Right lung (tissue), 5 donors: Measurements from ENCODE around the gene NDUFAF8. TPM values are rescaled to one million over a fixed set of nuclear protein-coding genes. Genes with fewer than 3 reads are reported as not detected.

Source experiments
- DNase-seq, 2 donors: peaks; one replicate each; pipeline ENCODE4 v3.0.0-alpha.2; 2013
- polyA plus RNA-seq, 5 donors: library from polyadenylated mRNA; unstranded; fragments of 120-200 nt; gene quantifications; one replicate each; pipeline versions ENCODE4 v1.2.1 to v1.2.3, GENCODE V29; 2013; ENCODE audit warnings: inconsistent platforms in 1 of 5, low replicate concordance in 1 of 5; ENCODE audit not compliant: insufficient read length in 5 of 5, insufficient read depth in 1 of 5

Gene NDUFAF8
- polyA plus RNA-seq, 5 donors: 37.7 to 56.8 (median 41.3) TPM

DNA sequence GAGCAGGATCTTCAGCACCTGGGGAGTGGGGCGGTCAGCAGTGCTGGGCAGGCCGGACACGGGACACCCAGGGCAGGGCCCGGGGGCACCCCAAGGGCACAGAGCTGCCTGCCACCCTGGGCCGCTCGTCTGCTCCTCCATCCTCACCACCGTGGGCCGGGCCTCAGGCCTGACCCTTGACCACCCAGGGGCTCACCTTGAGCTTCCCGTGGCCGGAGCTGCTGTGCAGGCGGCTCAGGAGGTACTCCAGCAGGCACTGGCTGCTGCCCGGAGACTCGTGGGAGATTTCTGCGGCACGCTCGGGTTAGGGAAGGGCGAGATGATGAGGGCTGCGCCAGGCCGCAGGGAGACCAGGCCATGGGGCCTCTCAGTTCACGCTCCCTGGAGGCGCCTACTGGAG, 2.3 kb upstream of the NDUFAF8 start:
- DNase-seq: no peak

DNA sequence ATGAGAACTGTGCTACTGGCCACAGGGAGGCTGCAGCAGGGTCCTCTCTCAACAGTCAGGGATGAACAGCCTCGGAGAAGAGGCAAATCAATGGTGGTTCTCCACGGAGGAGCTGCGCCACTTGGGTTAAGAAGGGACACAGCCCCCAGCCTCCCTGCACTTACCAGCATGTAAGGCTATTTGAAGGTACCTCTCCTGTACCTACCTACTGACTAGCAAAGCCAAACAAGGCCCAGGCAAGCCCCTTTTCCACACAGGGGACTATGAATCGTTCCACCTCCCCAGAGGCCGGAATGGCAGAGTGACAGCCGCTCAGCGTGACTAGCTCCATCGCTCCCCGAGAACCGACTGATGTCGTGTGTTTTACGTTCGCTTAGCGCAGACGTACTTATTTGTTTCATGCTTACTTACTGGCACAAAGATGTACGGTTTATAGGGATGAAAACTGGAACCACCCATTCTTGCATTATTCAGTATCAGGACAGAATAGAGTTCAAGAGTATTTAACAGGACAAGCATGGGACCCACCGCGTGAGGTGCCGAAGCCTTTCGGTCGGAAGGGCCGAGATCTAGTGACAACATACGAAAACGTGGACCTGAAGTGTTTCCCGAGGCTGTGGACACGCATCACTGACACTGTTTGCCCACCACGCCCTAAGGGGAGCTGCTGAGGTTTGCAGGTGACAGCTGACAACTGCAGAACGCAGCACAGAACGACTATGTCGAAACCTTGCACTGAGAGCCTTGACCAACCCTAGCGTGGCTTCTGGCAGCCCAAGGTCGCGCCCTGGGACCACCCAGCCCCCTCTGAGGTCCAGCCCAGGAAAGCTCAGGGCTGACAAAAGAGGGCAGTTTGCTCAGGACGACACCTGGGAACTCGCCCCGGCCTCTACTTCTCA, 1.3 kb upstream of the NDUFAF8 start:
- DNase-seq: no peak

DNA sequence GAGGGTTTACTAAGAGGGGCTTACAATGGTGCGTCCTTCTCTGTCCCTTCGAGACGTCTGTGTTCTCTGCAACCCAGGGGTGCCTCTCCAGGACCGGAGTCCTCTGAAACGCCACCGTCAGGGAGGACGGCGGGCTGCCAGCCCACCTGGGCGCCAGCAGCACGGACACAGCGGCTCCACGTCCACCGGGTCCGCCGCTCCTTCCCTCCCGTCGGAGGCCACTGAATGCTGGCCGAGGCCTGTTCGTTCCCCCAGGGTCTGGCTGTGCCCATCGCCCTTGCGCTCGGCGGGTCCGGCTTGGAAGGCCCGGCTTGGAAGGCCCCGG, 666 bp upstream of the NDUFAF8 start:
- no peak for DNase-seq

DNA sequence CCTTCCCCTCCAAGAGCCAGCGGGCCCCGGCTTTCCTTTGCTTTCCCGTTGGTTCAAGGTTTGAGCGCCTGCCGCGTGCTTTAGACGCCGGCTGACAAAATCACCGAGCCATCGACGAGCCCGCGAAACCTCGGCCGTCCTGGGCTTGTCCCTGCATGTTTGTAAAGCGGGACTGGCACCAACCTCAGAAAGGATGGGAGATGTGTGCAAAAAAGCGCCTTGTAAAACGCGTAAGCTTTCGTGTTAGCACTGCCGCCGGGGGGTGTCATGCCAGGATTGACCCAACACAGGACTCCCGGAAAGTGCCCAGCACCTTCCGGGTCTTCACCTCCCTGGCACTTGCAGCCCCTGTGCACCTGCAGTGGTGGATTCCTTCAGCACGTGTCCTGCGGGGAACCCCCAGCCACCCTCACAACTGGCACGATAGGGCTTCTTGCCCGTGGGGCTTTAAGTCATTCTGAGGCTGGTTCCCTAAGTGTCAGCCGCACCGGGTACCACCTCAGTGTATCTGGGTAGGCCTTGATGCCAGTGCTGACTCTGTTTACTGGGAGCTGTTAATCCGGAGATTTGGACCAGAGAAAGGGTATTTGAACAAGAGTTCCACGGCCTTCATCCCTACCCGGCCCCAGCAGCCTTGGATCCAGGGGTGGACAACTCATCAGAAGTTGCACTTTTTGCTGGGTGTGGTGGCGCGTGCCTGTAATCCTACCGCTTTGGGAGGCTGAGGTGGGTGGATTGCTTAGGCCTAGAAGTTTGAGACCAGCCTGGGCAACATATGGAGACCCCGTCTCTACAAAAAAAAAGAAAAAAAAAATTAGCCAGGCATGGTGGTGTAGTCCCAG, 817 bp downstream of the NDUFAF8 start:
- DNase-seq: no peak

DNA sequence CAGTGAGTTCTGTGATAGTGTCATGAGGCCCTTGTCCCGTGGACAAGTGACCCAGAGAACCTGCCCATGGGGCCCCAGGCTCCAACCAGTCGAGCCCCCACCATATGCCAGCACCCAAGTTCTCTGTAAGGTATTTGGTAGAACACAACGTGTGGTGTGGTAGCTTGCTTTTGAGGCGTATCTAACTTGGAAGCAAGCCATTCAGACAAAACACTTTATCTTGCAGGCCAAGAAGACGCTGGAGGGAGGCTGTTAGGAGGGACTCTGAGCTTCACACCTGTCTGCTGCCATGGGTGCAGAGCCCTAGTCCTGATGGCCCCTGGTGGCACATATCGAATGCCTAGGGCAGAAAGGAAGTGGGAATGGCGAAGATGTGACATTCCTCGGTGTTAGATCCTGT, 1.6 kb downstream of the NDUFAF8 start:
- no peak for DNase-seq

DNA sequence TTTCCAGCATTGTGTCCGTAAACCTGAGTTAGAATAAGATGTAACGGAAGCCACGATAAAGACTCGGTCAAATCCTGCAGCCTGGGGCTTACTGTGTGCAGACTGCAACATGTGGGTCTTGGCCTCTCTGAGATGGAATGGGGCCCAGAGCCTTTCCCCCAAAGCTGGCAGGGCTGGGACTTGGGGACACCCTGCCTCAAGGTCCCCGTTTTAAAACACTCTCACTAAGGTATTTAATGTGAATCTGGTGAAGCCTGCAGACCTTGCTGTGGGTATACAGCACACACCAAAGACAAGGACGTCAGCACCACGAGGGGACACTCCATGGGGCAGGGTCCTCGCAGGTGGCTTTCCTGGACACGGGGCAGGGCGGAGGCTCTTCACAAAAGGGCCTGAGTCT, 2.1 kb downstream of the NDUFAF8 start:
- DNase-seq: no peak

DNA sequence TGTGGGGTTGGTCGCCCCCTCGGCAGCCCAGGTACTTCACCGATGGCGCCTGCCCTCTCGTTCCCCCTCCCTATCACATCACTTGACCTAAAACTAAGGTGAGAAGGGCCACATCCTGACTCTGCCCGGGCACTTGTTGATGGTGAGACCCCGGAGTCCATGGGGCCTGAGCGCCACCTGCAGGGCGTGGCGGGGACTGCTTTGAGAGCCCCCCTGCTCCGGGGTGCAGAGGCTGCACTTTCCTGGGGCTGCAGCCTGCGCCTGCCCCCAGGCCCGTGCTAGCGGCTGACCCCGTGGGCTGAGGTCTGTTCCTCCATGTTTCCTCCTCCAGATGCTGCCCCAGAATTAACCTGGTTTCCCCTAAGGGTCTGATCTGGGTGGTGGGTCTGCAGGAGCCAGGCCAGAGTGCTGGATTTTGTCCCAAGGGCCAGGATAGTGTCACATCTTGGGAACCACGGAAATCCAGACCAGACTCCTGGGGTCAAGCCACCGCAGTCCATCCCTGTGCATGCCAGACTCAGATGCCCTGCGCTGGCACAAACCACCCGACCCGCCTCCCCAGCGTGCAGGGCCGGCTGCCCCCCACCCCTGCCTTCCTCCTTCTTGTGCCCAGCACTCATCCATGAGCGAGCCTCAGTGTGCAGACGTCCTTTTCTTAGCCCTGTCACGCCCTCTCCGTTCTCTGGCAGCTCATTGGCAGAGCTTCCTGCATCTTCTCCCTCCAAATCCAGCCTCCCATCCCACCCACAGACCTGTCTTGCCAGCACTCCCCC, 2.7 kb downstream of the NDUFAF8 start:
- DNase-seq: no peak

DNA sequence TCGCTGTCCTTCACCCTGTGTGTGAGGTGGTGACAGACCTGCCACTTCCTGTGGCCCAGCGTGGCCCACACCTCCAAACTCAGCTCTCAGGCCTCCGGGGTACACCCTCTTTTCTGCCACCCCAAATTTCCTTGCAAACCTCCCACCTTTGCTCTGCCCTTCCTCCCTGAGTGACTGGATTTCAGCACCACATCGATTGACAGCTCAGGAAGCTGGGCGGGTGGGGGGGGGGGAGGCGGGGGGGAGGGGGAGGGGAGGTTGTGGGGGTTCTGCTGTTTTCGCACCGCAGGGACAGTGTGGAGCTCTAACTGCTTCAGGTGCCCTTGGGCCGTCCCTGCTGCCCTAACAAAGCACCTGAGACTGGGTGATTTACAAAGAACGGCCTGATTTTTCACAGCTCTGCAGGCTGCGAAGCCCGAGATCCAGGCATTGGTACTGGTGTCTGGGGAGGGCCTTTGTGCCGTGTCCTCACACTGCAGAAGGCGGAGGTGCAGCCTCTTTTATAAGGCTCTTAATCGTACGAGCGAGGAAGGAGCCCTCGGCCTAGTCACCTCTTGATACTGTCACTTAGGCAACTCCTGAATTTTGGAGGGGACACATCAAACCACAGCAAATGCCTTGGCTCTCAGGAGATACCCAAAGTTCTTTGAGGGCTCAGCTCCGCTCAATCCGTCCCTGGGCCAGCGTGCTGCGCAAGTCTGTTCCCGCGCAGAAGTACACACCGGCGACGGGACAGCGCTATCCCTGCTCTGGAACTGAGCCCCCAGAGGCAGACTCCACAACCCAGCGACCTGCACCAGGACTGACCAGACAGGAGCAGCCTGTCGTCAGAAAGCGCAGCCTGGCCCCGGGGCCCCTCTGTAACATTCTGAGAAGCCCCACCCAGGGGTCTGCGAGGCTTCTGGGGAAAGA, 3.6 kb downstream of the NDUFAF8 start:
- DNase-seq: no peak

DNA sequence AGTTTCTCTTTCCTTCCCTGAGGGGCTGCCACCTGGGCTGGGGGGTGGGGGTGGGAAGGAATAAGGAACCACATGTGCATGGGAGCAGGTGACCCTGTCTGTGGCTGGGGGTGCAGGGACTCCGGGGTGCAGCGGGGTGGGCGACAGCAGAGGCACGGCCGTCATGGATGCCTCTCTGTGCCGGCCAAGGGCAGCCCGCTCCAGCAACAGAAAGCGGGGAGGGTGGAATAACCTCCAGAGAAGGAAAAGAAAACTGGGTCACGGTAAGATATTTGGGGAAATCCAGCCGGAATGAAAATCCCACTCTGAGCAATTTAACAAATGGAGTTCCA, 4.2 kb downstream of the NDUFAF8 start:
- DNase-seq: no peak

DNA sequence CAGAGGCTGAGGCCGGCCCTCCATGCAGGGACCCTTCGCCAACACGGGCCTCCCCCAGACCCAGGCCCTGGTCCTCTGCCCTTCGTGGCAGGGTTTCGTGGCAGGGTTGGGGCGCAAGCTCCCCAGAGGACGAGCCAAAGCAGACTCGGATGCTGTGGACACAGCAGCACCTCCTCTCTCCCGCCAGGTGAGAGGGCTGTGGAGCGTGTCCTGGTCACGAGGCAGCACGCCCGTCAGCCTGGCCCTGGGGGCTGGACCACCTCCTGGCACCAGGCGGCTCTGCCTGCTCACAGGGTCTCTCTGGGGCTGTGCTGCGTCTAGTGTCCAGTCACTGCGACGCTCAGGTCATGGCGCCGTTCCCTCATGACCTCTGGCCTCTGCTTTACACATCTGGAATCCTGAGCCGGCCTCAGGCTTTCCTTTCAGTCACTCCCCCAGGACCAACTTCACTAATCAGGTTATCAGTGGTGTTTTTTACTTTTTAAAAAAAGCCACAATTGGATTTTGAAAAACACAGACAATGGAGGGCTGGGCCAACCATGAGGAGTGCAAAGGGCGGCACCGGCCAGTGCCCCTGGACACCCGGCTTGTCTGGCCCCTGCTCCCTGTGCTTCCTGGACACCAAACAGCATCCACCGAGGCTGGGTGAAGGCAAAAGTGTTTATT, 5.4 kb downstream of the NDUFAF8 start:
- no peak for DNase-seq

DNA sequence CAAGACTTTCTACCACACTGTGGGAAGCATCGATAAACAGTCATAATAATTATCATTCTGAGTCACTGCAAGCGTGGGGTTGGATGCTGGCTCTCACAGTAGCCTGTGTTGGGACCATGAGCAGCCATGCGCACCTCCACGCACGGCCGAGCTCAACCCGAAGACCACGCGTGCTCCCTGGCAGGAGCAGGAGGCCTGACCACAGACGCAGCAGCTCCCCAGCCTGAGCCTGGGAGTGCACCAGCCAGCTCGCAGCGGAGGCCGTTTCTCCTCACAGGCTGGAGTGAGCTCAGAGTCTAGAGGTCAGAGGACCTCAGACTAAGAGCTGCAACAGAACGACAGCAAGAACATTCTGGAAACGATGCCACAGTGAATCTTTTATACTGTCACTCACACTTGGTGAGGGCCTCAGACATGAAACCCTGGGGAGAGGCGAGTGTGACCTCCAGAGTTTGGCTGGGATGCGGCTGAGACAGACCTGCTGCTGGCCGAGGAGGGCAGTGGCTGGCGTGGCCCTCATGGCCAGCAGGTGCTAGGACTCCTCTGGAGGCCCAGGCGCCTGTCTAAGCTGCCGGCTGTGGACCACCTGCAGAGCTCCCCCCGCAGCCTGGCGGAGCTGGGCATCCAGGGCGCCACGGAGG, 6.0 kb downstream of the NDUFAF8 start:
- DNase-seq: no peak

DNA sequence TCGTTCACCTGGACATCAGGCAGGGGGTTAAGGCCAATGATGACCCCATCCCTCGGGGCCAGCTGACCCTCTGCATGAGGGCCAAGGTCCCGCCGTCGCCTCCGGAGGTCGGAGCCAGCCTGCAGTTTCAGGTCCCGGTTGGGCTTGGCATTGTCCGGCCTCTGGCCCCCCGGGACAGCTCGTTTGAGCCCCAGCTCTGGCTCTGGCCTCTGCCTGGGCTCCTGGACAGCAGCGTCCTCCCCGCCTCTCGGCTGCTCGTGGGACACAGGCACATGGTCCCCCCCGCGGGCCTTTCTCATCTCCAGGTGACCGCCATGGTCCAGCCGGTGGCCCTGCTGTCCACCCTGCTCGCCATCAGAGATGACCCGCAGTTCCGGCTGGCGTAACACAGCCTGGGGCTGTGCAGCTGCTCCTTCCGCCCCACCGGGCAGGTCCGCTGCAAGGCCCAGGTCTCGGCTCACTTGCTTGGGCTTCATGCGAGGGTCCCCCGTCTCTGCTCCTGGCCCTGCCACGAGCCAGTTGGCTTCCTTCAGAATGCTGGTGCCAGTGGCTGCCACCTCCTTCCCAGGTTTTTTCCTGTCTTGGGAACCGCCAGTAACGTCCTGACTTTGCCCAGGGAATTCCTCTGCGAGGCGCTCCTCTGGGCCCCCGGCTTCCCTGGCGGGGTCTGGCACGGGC, 6.7 kb downstream of the NDUFAF8 start:
- no peak for DNase-seq

DNA sequence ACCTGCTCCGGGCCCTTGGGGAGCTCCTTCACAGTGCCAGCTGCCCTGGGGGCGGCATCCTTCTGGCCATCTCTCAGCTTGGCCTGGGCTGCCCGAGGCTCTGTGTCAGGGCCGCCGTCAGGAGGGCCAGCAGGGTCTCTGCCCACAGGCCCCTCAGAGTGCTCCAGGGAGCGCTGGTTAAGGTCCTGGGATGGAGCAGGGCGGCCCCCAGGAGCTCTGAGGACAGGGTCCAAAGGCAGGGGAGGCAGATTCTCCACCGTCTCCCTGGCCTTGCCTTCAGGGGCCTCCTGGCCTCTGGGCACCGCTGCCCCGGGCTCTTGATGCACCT, 7.2 kb downstream of the NDUFAF8 start:
- no peak for DNase-seq

DNA sequence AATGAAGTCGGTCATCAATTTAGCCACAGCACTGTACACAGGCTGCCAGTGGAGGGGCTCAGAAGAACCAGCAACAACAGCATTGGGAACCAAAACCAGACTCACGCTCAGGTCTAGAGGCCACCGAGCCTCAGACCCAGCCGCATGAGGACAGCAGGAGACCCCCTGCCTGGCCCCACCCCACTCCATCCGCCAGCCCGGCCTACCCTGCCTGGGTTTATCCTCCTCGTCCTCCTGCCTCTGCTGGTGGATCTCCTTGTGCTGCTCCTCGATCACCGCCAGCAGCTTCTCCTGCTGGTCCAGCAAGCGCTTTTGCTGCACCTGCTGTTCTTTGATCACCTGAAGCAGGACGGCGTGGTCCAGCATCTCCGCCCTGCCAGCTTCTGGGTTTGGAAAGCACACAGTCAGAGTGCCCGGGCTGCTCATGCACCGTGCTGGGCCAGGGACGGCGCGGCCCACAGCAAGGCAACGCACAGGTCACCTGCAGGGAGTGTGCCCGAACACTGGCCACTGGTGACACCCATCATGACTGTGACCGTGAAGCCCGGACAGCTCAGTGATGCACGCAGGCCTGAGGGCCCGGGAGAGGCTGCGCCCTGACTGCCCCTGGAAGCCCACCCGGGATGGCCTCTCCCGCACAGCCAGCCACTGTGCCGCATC, 7.7 kb downstream of the NDUFAF8 start:
- no peak for DNase-seq

DNA sequence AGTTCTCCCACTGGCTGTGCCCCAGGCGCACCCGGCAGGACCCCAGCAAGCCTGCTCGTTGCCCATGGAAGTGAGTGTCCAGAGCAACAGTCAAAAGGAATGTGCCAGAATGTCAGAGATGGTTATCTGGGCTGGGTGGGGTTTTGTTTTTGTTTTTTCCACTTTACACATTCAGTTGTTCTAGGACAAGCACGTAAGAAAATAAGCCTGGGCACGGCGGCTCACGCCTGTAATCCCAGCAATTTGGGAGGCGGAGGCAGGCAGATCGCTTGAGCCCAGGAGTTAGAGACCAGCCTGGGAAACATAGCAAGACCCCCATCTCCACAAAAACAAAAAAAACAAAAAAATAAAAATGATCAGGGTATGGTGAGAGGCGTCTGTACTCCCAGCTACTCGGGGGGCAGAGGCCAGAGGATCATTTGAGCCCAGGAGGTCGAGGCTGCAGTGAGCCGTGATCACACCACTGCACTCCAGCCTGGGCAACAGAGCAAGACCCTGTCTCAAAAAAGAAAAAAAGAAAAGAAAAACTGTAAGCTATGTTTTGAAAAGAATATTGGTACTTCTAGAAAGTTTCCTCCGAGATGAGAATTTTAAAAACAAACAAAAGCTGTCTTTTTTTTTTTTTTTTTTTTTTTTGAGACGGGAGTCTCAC, 8.3 kb downstream of the NDUFAF8 start:
- DNase-seq: no peak

DNA sequence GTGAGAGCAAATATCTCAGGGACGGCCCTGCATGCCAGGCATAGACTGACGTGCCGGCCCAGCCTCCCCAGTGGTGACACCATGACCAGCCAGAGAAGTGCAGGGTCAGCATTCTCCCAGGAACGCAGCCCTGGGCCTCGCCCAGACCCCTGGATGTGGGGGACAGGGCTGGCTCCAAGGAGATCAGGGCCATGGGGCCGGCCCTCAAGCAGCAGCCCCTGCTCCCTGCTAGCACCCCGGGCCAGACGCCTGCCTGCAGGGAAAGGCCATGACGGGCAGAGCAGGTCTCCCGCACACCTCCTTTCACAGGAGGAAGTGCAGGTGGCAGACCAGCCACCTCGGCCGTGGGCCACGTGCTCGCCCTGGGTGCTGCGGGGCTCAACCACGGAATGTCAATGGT, 9.5 kb downstream of the NDUFAF8 start:
- DNase-seq: no peak

DNA sequence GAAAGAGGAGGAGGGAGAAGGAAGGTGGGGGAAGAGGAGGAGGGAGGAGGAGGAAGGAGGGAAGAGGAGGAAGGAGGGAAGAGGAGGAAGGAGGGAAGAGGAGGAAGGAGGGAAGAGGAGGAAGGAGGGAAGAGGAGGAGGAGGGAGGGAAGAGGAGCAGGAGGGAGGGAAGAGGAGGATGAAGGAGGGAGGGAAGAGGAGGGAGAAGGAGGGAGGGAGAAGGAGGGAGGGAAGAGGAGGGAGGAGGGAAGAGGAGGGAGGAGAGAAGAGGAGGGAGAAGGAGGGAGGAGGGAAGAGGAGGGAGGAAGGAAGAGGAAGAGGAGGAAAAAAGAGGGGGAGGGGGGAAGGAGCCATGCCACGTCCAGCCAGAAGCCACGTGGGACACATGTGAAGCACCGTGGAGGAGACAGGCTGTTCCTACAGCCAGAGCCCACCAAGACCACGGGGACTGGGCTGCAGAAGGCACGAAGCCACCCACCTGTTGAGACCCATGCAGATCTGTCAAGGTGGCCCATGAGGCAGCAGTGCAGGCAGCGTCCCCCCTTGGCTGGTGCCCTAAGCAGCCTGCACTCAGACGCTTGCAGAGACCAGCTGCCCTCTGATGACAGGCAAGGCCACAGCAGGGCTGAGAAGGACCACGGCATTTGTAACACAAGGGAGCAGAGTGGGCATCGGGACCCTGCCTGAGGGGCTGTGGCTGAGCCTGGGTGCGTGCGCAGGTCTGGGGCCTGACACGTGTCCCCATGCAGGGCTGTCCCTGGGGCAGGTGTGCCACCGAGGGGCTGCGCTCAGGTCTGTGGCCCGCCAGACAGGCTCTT, 10.3 kb downstream of the NDUFAF8 start:
- no peak for DNase-seq
